Ascending aorta (tissue), 2 donors: ENCODE results near the gene CDH7. TPM values are rescaled to one million over a fixed set of nuclear protein-coding genes. Genes with fewer than 3 reads are reported as not detected.

Source experiments
- DNase-seq, 2 donors: peaks; one replicate each; pipeline ENCODE4 v3.0.0-alpha.2; 2019; ENCODE audit warnings: low spot score in 2 of 2
- H3K27ac ChIP-seq, 2 donors: fragments of 200-600 bp; sonication (generic); one replicate each; pipeline ENCODE4 v1.5.1; 2016 to 2017; ENCODE audit warnings: mild to moderate bottlenecking in 1 of 2
- H3K27me3 ChIP-seq: fragments of 200-600 bp; sonication (generic); one replicate; pipeline ENCODE4 v1.5.1; 2017
- H3K36me3 ChIP-seq, 2 donors: fragments of 200-600 bp; sonication (generic); one replicate each; pipeline ENCODE4 v1.5.1; 2016
- H3K4me1 ChIP-seq, 2 donors: fragments of 200-600 bp; sonication (generic); one replicate each; pipeline ENCODE4 v1.5.1; 2016 to 2017; ENCODE audit warnings: mild to moderate bottlenecking in 1 of 2
- H3K4me3 ChIP-seq, 2 donors: fragments of 200-600 bp; sonication (generic); one replicate each; pipeline ENCODE4 v1.5.1; 2016 to 2017; ENCODE audit warnings: mild to moderate bottlenecking in 1 of 2
- H3K9me3 ChIP-seq, 2 donors: fragments of 200-600 bp; sonication (generic); one replicate each; pipeline ENCODE4 v1.5.1; 2016
- CTCF ChIP-seq, 3 experiments: fragments of 200-600 bp in 2 of 3; fragments of 450-650 bp in 1 of 3; sonication (generic) in 2 of 3; IDR thresholded peaks; one replicate each; pipeline ENCODE4 v1.5.1; 2016 to 2019; ENCODE audit warnings: antibody characterized with exemption in 3 of 3, mild to moderate bottlenecking in 1 of 3, moderate library complexity in 1 of 3
- intact Hi-C: fragments of 100-400 bp; cut with DNase I; formaldehyde crosslinking; loops from one replicate; pipeline ENCODE4 v1.15.1; 2023
- total RNA-seq: library from RNA; depleted of rRNA; stranded (reverse); fragments of >200 nt; gene quantifications from one replicate; pipeline ENCODE4 v1.1.0, GENCODE V29; 2016

CDH7 gene
- total RNA-seq, 1 donor from 2014 or later = not detected

- no peaks in the 10 kb centered on the region for H3K4me1 ChIP-seq
- H3K36me3 ChIP-seq = no peaks in the 10 kb centered on the region
- DNase-seq = no peak
- no peak overlapping the region for H3K4me3 ChIP-seq
- H3K27me3 ChIP-seq = no peaks in the 10 kb centered on the region
- intact Hi-C loops = no loop called here
- no peak for TF ChIP-seq CTCF (IDR thresholded peaks at IDR 0.05)
- H3K9me3 ChIP-seq = no peaks in the 10 kb centered on the region
- H3K27ac ChIP-seq = no peak overlapping the region
These were observed 186.4 kb downstream of the CDH7 start for GRCh38 chr18:65937180-65937579.

DNA sequence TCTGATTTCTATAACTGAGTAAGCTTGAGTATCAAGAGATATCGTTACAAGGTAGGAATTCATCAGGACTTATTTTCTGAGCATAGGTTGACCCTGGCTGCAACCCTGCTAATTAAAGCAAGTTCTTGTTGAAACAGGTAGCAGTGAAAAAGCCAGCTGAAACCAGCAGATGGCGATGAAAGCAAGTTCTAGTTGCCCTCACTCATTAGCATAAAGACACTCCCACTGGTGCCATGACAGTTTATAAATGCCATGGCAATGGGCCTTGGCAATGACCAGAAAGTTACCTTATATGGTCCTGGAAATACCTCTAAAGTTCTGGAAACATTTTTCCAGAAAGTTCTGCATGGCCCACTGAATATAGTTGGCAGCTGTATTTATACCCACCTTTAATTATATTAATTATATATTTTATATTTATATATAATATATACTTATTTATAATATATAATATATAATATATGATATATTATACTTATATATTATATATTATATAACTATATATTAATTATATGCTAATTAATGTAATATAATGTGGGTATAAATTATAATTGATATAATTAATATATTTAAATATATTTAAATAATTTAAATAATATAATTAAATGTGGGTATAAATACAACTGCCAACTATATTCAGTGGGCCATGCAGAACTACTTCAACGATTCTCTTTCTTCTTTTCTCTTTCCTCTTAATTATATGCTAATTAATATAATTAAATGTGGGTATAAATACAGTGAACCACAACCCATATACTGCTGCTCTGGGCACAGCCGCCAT is 188.0 kb downstream of the CDH7 start:
- no peaks in the 10 kb centered on the region for H3K9me3 ChIP-seq
- no peaks in the 10 kb centered on the region for H3K36me3 ChIP-seq
- H3K4me1 ChIP-seq = no peaks in the 10 kb centered on the region
- no peak for TF ChIP-seq CTCF (IDR thresholded peaks at IDR 0.05)
- intact Hi-C loops = no loop called here
- no peak for DNase-seq
- no peak overlapping the region for H3K4me3 ChIP-seq
- H3K27ac ChIP-seq = no peak overlapping the region
- no peaks in the 10 kb centered on the region for H3K27me3 ChIP-seq
